CD4-positive, alpha-beta memory T cell (primary cell): ENCODE measurements around the gene FAM3C. TPM values are rescaled to one million over a fixed set of nuclear protein-coding genes. Genes with fewer than 3 reads are reported as not detected.

ENCODE experiments used
- CTCF ChIA-PET: fragments of 350-600 bp; sonication (Branson Sonifier 250); formaldehyde crosslinking; loops from one replicate; lab custom pipeline; 2021; ENCODE audit warnings: inconsistent platforms; ENCODE audit not compliant: partially characterized antibody; lab: Charles Lee
- POLR2A ChIA-PET: fragments of 350-600 bp; sonication (Branson Sonifier 250); formaldehyde crosslinking; loops from one replicate; lab custom pipeline; 2021; ENCODE audit not compliant: partially characterized antibody; lab: Charles Lee
- DNase-seq, 5 donors: peaks; one replicate each; pipeline versions ENCODE4 v3.0.0 to v3.0.0-alpha.2; 2020 to 2022; ENCODE audit warnings: mixed read lengths in 1 of 5
- H3K27ac ChIP-seq: one replicate; pipeline ENCODE4 v1.7.0; 2013; ENCODE audit warnings: low read depth, low read length
- H3K27me3 ChIP-seq: 2 replicates; pipeline ENCODE4 v1.7.0; 2013; ENCODE audit warnings: mild to moderate bottlenecking, low read length, moderate library complexity; ENCODE audit not compliant: insufficient read depth
- H3K36me3 ChIP-seq: 2 replicates; pipeline ENCODE4 v1.7.0; 2013; ENCODE audit warnings: mild to moderate bottlenecking, low read length, moderate library complexity; ENCODE audit not compliant: insufficient read depth
- H3K4me1 ChIP-seq: 2 replicates; pipeline ENCODE4 v1.7.0; 2013; ENCODE audit warnings: mild to moderate bottlenecking, low read length, moderate library complexity; ENCODE audit not compliant: insufficient read depth
- H3K4me3 ChIP-seq, 2 donors: one replicate each; pipeline ENCODE4 v1.7.0; 2013; ENCODE audit warnings: low read length in 2 of 2, mild to moderate bottlenecking in 1 of 2
- H3K9me3 ChIP-seq, 2 donors: one replicate each; pipeline ENCODE4 v1.7.0; 2013; ENCODE audit warnings: low read length in 2 of 2, control low read depth in 1 of 2; ENCODE audit not compliant: control insufficient read depth in 1 of 2
- H3K27ac Mint-ChIP-seq, 7 donors: one replicate each; pipeline ENCODE4 v1.8.0; 2020 to 2021; ENCODE audit warnings: mixed read lengths in 7 of 7, mild to moderate bottlenecking in 6 of 7, inconsistent platforms in 3 of 7, moderate library complexity in 3 of 7
- H3K27me3 Mint-ChIP-seq, 2 donors: one replicate each; pipeline ENCODE4 v1.8.0; 2020 to 2021; ENCODE audit warnings: mixed read lengths in 2 of 2
- H3K36me3 Mint-ChIP-seq, 2 donors: one replicate each; pipeline ENCODE4 v1.8.0; 2020 to 2021; ENCODE audit warnings: mixed read lengths in 2 of 2, inconsistent platforms in 1 of 2, mild to moderate bottlenecking in 1 of 2
- H3K4me1 Mint-ChIP-seq, 4 donors: one replicate each; pipeline ENCODE4 v1.8.0; 2020 to 2021; ENCODE audit warnings: mixed read lengths in 4 of 4, mild to moderate bottlenecking in 1 of 4
- H3K4me3 Mint-ChIP-seq, 8 donors: one replicate each; pipeline ENCODE4 v1.8.0; 2020 to 2021; ENCODE audit warnings: mixed read lengths in 8 of 8, mild to moderate bottlenecking in 7 of 8, moderate library complexity in 6 of 8, inconsistent platforms in 3 of 8
- H3K9me3 Mint-ChIP-seq, 8 donors: one replicate each; pipeline ENCODE4 v1.8.0; 2020 to 2021; ENCODE audit warnings: mixed read lengths in 8 of 8, mild to moderate bottlenecking in 5 of 8, inconsistent platforms in 3 of 8, moderate library complexity in 1 of 8
- intact Hi-C: fragments of 100-400 bp; cut with micrococcal nuclease; formaldehyde crosslinking; loops from one replicate; pipeline ENCODE4 v1.15.1; 2023
- polyA plus RNA-seq, 2 donors: library from polyadenylated mRNA; unstranded; fragments of 300-500 nt; fragmentation: Illumina TruSeq; gene quantifications; one replicate each; pipeline ENCODE4 v1.2.3, GENCODE V29; 2021
- total RNA-seq, 2 experiments: library from RNA; stranded (reverse); gene quantifications; one replicate each; pipeline ENCODE4 v1.2.3, GENCODE V29; 2021

FAM3C gene
- total and polyA plus RNA-seq, 4 experiments from 2014 or later = 8.8 to 20.9 (median 17.7) TPM

DNA sequence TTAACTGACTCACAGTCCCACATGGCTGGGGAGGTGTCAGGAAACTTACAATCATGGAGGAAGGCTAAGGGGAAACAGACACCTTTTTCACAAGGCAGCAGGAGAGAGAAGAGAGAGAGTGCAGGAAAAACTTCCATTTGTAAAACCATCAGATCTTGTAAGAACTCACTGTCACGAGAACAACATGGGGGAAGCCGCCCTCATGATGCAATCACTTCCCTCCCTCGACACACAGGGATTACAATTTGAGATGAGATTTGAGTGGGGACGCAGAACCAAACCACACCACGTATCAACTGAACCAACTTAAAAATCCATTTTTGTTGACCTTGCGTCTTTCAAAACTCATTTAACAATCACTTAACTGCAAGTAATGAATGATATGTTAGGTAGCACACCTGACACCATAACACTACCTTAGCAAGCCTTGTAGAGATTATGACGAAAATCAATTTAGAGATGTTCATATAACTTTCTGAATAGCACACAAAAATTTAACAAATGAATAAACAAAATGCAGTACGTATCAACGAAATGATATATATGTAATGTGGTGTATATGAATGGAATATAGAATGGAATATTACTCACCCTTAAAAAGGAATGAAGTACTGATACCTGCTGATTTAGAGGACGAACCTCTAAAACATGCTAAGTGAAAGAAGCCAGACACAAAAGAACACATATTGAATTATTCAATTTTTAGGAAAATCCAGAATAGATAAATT, 3.7 kb downstream of the FAM3C start:
- Mint-ChIP-seq H3K4me1 (peaks cover 36 to 68% (median 47%) of the 10 kb centered on the region in 4 donors), H3K27ac (peak overlapping the region in 1 of 7 donors; percentile 72), H3K27me3 (no peaks in the 10 kb centered on the region), H3K4me3 (no peak overlapping the region), H3K9me3 (peaks cover 0 to 2% (median 0%) of the 10 kb centered on the region in 8 donors), H3K36me3 (peaks cover 3 to 4% of the 10 kb centered on the region in 2 donors)
- Histone ChIP-seq H3K4me3 (no peak overlapping the region), H3K27ac (no peak overlapping the region), H3K4me1 (peaks cover 29% of the 10 kb centered on the region), H3K36me3 (no peaks in the 10 kb centered on the region), H3K9me3 (no peaks in the 10 kb centered on the region), H3K27me3 (no peaks in the 10 kb centered on the region)
- intact Hi-C loops = loop anchor here (10.0 kb wide), 1 partner anchor 408 kb away; the partner anchor contains the start of gene CPED1
- ChIA-PET POLR2A (no interaction called here), CTCF (interaction anchor here (1.7 to 6.5 kb wide), 2 partner anchors 25 to 155 kb away, joined by 4 to 54 read pairs; no protein-coding TSS in a partner anchor)
- no peak for DNase-seq

DNA sequence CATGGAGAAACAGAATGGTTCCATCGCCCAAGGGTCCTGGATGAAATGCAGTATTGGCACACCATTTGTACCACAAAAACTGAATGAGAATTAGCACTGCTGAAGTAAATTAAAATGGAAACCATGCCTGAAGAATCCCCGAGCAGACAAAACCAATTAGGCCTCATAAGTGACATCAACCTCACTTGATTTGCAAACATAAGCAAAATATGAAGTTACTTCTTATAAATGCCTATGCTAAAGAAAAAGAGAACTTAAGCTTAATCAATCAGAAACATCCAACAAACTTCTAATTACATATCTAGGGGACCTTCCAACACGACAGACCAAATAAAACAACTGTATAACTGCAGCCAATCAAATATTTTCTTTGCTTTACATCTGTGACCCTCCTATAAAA, 4.4 kb downstream of the FAM3C start:
- H3K27ac ChIP-seq = no peak overlapping the region
- intact Hi-C loops = loop anchor here (10.0 kb wide), 1 partner anchor 407 kb away; the partner anchor contains the start of gene CPED1
- no peaks in the 10 kb centered on the region for H3K9me3 ChIP-seq
- Mint-ChIP-seq H3K9me3 (peaks cover 0 to 2% (median 0%) of the 10 kb centered on the region in 8 donors), H3K27me3 (no peaks in the 10 kb centered on the region), H3K36me3 (peaks cover 3 to 4% of the 10 kb centered on the region in 2 donors), H3K4me1 (peaks cover 39 to 66% (median 49%) of the 10 kb centered on the region in 4 donors), H3K4me3 (no peak overlapping the region), H3K27ac (no peak overlapping the region)
- H3K4me3 ChIP-seq = no peak overlapping the region
- ChIA-PET CTCF (interaction anchor here (0.6 to 1.1 kb wide), 2 partner anchors 47 to 108 kb away, joined by 3 read pairs; no protein-coding TSS in a partner anchor), POLR2A (no interaction called here)
- H3K4me1 ChIP-seq = peaks cover 27% of the 10 kb centered on the region
- no peaks in the 10 kb centered on the region for H3K36me3 ChIP-seq
- H3K27me3 ChIP-seq = no peaks in the 10 kb centered on the region
- DNase-seq = no peak

DNA sequence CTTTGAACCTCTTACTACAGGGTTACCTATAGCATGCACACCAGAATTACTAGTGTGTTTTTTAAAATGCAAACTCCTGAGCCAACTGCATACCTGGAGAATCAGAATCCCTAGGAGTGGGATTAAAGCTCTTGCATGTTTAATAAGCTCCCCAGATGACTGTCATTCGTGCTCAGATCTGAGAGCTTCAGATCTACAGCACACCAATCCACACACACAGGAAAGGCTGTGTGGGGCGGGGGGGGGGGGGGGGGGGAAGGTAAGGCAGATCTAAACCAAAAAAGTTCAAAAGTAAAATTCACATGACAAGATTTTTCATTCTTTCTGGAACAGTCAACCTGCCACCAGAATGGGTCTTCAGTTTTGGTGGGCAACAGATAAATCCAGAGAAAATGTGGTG, 5.5 kb downstream of the FAM3C start:
- intact Hi-C loops = loop anchor here (10.0 kb wide), 1 partner anchor 406 kb away; the partner anchor contains the start of gene CPED1
- no peaks in the 10 kb centered on the region for H3K9me3 ChIP-seq
- H3K4me3 Mint-ChIP-seq = peak overlapping the region in 1 of 8 donors; percentile 9
- DNase-seq = no peak
- H3K27me3 ChIP-seq = no peaks in the 10 kb centered on the region
- no peaks in the 10 kb centered on the region for H3K27me3 Mint-ChIP-seq
- CTCF ChIA-PET = no interaction called here
- peaks cover 3% of the 10 kb centered on the region in 2 donors for H3K36me3 Mint-ChIP-seq
- peaks cover 0 to 2% (median 0%) of the 10 kb centered on the region in 8 donors for H3K9me3 Mint-ChIP-seq
- H3K4me3 ChIP-seq = no peak overlapping the region
- POLR2A ChIA-PET = no interaction called here
- no peak overlapping the region for H3K27ac ChIP-seq
- peaks cover 47 to 77% (median 57%) of the 10 kb centered on the region in 4 donors for H3K4me1 Mint-ChIP-seq
- peaks cover 32% of the 10 kb centered on the region for H3K4me1 ChIP-seq
- peak overlapping the region in 2 of 7 donors; percentile 27 to 43 for H3K27ac Mint-ChIP-seq
- no peaks in the 10 kb centered on the region for H3K36me3 ChIP-seq

DNA sequence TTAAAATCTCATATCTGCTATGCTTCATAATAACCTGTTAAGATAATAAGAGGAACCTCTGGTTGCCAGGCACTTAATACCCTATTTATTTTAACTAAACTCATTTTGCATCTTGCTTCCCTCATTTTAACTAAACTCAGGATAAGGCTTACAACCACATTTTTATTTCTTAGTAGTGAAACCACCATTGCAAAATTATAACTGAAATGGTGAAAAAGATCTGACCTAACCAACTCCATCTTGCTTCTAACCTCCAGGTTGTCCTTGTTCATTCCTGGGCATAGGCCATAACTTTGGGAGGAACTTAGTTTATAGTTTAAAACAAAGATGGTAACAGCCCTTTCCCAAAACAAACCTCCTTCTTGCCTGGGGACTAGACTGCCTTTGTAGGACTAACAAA, 6.0 kb downstream of the FAM3C start:
- Histone ChIP-seq H3K27ac (no peak overlapping the region), H3K4me3 (no peak overlapping the region), H3K4me1 (peaks cover 37% of the 10 kb centered on the region), H3K27me3 (no peaks in the 10 kb centered on the region), H3K36me3 (no peaks in the 10 kb centered on the region), H3K9me3 (no peaks in the 10 kb centered on the region)
- Mint-ChIP-seq H3K27ac (peak overlapping the region in 2 of 7 donors; percentile 27 to 43), H3K9me3 (peaks cover 0 to 2% (median 0%) of the 10 kb centered on the region in 8 donors), H3K4me3 (no peak overlapping the region), H3K27me3 (no peaks in the 10 kb centered on the region), H3K4me1 (peaks cover 50 to 82% (median 61%) of the 10 kb centered on the region in 4 donors), H3K36me3 (peaks cover 3% of the 10 kb centered on the region in 2 donors)
- POLR2A ChIA-PET = no interaction called here
- intact Hi-C loops = loop anchor here (10.0 kb wide), 1 partner anchor 405 kb away; the partner anchor contains the start of gene CPED1
- no peak for DNase-seq
- CTCF ChIA-PET = interaction anchor here (4.8 kb wide), 1 partner anchor 23 kb away, joined by 23 read pairs; no protein-coding TSS in a partner anchor

DNA sequence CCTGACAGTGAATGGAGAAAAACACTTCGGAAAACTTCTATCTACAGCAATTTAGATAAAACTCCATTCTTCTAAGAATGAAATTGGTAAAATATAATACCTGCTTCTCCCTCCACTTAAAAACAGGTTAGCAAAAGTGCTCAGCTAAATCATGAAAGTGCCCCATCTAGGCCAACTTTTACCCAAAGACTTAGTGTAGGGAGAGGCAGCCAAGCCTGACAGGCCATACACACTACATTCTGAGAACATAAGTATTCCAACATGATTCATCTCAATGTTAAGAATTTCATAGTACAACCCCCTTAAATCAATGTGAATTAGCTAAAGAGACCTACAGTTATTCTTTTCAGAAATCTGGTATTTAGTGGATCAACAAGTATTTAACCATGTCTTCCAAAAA, 7.2 kb downstream of the FAM3C start:
- DNase-seq = no peak
- peaks cover 56 to 83% (median 66%) of the 10 kb centered on the region in 4 donors for H3K4me1 Mint-ChIP-seq
- intact Hi-C loops = no loop called here
- H3K27ac Mint-ChIP-seq = peak overlapping the region in 3 of 7 donors; percentile 10 to 33 (median 30)
- no peaks in the 10 kb centered on the region for H3K27me3 Mint-ChIP-seq
- Histone ChIP-seq H3K9me3 (no peaks in the 10 kb centered on the region), H3K4me3 (no peak overlapping the region), H3K36me3 (no peaks in the 10 kb centered on the region), H3K4me1 (peaks cover 39% of the 10 kb centered on the region), H3K27me3 (no peaks in the 10 kb centered on the region), H3K27ac (no peak overlapping the region)
- H3K4me3 Mint-ChIP-seq = peak overlapping the region in 2 of 8 donors; percentile 4 to 5
- POLR2A ChIA-PET = no interaction called here
- H3K9me3 Mint-ChIP-seq = peaks cover 0 to 2% (median 0%) of the 10 kb centered on the region in 8 donors
- CTCF ChIA-PET = interaction anchor here (0.9 to 4.8 kb wide), 3 partner anchors 9 to 49 kb away, joined by 3 to 23 read pairs (median 9); no protein-coding TSS in a partner anchor
- peaks cover 2 to 3% of the 10 kb centered on the region in 2 donors for H3K36me3 Mint-ChIP-seq

DNA sequence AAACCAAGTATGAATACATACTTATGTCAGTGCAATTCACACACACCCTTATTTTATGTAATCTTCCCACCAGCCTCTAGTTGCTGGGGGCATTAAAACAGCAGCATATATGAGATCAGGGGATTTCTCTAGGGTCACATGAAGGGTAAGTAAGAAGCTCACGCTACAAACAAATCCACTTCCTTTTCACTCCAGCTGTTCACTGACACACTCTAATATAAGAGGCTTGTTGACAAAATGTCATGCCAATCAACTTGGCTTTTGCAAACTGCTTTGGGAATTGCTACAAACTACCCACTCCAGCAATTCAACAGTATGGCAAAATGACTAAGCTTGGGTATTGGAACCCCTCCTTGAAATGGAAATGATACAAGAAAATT, 10.3 kb downstream of the FAM3C start:
- peak overlapping the region in 3 of 7 donors; percentile 4 to 53 (median 33) for H3K27ac Mint-ChIP-seq

More for the DNA sequence above, 10.3 kb downstream of the FAM3C start:
- no peaks in the 10 kb centered on the region for H3K27me3 ChIP-seq
- no peaks in the 10 kb centered on the region for H3K27me3 Mint-ChIP-seq
- H3K36me3 Mint-ChIP-seq = peaks cover 4 to 6% of the 10 kb centered on the region in 2 donors
- ChIA-PET POLR2A (no interaction called here), CTCF (interaction anchor here (4.8 to 6.8 kb wide), 2 partner anchors 11 to 19 kb away, joined by 23 to 78 read pairs; partner anchors contain the start of gene FAM3C)
- no peak overlapping the region for H3K27ac ChIP-seq
- H3K4me3 ChIP-seq = no peak overlapping the region
- H3K4me1 Mint-ChIP-seq = peaks cover 50 to 67% (median 64%) of the 10 kb centered on the region in 4 donors
- H3K4me3 Mint-ChIP-seq = peak overlapping the region in 2 of 8 donors; percentile 21 to 43
- intact Hi-C loops = no loop called here
- H3K9me3 Mint-ChIP-seq = no peaks in the 10 kb centered on the region
- peak; percentile 7 to 47 (median 18) for DNase-seq
- H3K9me3 ChIP-seq = no peaks in the 10 kb centered on the region
- H3K4me1 ChIP-seq = peaks cover 50% of the 10 kb centered on the region
- H3K36me3 ChIP-seq = no peaks in the 10 kb centered on the region
